KMS-11 (cell line): ENCODE measurements around the gene STAG1.

Source experiments
- H2AFZ ChIP-seq: fragments of 200-600 bp; sonication (generic); 2 replicates; pipeline ENCODE4 v1.6.1; 2016; ENCODE audit warnings: antibody characterized with exemption, mixed run types, low read depth
- H3K27ac ChIP-seq: fragments of 200-600 bp; sonication (generic); 2 replicates; pipeline ENCODE4 v1.6.1; 2016; ENCODE audit warnings: mild to moderate bottlenecking, mixed run types
- H3K27me3 ChIP-seq: fragments of 200-600 bp; sonication (generic); 2 replicates; pipeline ENCODE4 v1.6.1; 2017; ENCODE audit warnings: mild to moderate bottlenecking, low read depth, mixed run types, moderate library complexity; ENCODE audit not compliant: insufficient read depth
- H3K36me3 ChIP-seq: fragments of 200-600 bp; sonication (generic); 2 replicates; pipeline ENCODE4 v1.6.1; 2017; ENCODE audit warnings: mild to moderate bottlenecking, mixed run types; ENCODE audit not compliant: insufficient read depth
- H3K4me1 ChIP-seq: fragments of 200-600 bp; sonication (generic); 2 replicates; pipeline ENCODE4 v1.6.1; 2016; ENCODE audit warnings: mild to moderate bottlenecking, low read depth, mixed run types; ENCODE audit not compliant: poor library complexity, severe bottlenecking
- H3K4me2 ChIP-seq: fragments of 200-600 bp; sonication (generic); 2 replicates; pipeline ENCODE4 v1.7.0; 2016; ENCODE audit warnings: mild to moderate bottlenecking, mixed run types
- H3K4me3 ChIP-seq: fragments of 200-600 bp; sonication (generic); IDR thresholded peaks from 2 replicates; pipeline ENCODE4 v1.6.1; 2017; ENCODE audit warnings: low read depth, low read length, mixed read lengths; ENCODE audit not compliant: insufficient read depth
- H3K79me2 ChIP-seq: fragments of 200-600 bp; sonication (generic); 2 replicates; pipeline ENCODE4 v1.6.1; 2016; ENCODE audit warnings: low read depth, mixed run types; ENCODE audit not compliant: insufficient read depth
- H3K9ac ChIP-seq: fragments of 200-600 bp; sonication (generic); 2 replicates; pipeline ENCODE4 v1.6.1; 2016; ENCODE audit warnings: mild to moderate bottlenecking, mixed run types
- H4K20me1 ChIP-seq: fragments of 200-600 bp; sonication (generic); 2 replicates; pipeline ENCODE4 v1.6.1; 2016; ENCODE audit warnings: mild to moderate bottlenecking, mixed run types; ENCODE audit not compliant: insufficient read depth
- TF ChIP-seq, protein P1 (sequence below): fragments of 200-600 bp; sonication (generic); conservative IDR thresholded peaks from 2 replicates; pipeline ENCODE4 v1.6.1; 2017; ENCODE audit warnings: low read depth, mild to moderate bottlenecking, antibody characterized with exemption, low read length, moderate library complexity, mixed read lengths

The STAG1 gene

DNA sequence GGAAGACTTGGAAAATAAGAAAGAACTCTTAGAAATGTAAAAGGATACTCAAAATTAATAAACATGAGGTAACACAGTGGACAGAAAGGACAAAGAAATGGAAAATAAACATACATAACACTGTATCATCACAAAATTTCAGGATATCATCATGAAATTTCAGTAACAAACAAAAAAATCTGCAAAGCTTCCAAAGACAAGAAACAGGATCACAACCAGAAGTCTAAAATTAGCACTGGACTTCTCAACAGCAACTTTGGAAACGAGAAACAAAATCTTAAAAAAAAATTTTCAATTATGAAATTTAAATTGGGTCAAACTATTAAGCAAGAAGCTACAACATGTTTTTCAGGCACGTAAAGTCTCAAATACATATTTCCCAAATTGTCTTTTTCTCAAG is 238.8 kb downstream of the STAG1 start:
- Histone ChIP-seq H3K27me3 (no peaks in the 10 kb centered on the region), H3K27ac (no peak overlapping the region)
- TF ChIP-seq, protein P1, sequence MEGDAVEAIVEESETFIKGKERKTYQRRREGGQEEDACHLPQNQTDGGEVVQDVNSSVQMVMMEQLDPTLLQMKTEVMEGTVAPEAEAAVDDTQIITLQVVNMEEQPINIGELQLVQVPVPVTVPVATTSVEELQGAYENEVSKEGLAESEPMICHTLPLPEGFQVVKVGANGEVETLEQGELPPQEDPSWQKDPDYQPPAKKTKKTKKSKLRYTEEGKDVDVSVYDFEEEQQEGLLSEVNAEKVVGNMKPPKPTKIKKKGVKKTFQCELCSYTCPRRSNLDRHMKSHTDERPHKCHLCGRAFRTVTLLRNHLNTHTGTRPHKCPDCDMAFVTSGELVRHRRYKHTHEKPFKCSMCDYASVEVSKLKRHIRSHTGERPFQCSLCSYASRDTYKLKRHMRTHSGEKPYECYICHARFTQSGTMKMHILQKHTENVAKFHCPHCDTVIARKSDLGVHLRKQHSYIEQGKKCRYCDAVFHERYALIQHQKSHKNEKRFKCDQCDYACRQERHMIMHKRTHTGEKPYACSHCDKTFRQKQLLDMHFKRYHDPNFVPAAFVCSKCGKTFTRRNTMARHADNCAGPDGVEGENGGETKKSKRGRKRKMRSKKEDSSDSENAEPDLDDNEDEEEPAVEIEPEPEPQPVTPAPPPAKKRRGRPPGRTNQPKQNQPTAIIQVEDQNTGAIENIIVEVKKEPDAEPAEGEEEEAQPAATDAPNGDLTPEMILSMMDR, result no peak

DNA sequence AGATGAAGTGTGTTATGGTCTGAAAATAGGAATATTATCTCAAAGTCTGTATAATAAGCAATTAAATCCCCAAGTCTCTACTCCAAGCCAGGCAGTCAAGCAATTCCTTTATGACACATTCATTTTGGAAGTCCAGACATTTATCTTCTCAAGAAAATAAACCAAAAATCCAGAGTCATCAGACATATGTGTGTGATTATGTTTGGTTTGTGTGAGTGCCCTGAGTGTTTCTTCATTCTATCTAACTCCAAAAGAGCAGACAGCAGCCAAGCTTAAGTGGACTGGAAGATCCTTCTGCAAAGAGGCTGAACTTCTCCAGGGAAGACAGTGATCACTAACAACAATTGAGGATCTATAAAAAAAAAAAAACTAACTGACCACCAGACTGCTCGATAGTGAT is 239.8 kb downstream of the STAG1 start:
- no peaks in the 10 kb centered on the region for H3K36me3 ChIP-seq
- H3K27me3 ChIP-seq, result no peaks in the 10 kb centered on the region
- no peaks in the 10 kb centered on the region for H3K79me2 ChIP-seq
- no peak overlapping the region for H3K9ac ChIP-seq
- H3K4me1 ChIP-seq, result no peaks in the 10 kb centered on the region
- TF ChIP-seq, protein P1, result no peak
- no peak overlapping the region for H2AFZ ChIP-seq
- no peak overlapping the region for H3K4me2 ChIP-seq
- no peak overlapping the region for H3K4me3 ChIP-seq
- no peak overlapping the region for H3K27ac ChIP-seq
- no peaks in the 10 kb centered on the region for H4K20me1 ChIP-seq

More for the DNA sequence above, 238.8 kb downstream of the STAG1 start:
- Histone ChIP-seq H3K79me2 (no peaks in the 10 kb centered on the region), H3K36me3 (no peaks in the 10 kb centered on the region), H3K9ac (no peak overlapping the region), H4K20me1 (no peaks in the 10 kb centered on the region), H3K4me3 (no peak overlapping the region), H2AFZ (no peak overlapping the region), H3K4me2 (no peak overlapping the region), H3K4me1 (no peaks in the 10 kb centered on the region)

DNA sequence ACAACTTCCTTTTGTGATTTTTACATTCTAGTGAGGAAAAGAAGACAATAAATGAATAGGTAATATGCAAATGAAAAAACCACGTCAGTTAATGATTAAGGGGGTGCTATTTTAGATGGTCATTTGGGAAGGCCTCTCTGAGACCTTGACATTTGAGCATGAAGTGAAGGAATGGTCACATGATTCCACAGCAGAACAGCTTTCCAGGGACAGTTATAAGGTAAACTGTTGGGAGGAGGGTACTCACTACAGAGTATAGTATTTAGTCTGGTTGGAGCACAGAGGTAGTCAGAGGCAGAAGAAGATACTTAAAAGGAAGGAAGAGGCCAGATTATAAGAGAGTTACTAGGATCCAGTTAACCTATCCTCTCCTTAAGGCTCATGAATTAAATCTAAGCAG is 246.5 kb downstream of the STAG1 start:
- H3K9ac ChIP-seq, result no peak overlapping the region
- H3K4me3 ChIP-seq, result no peak overlapping the region
- H3K27ac ChIP-seq, result no peak overlapping the region
- no peaks in the 10 kb centered on the region for H3K4me1 ChIP-seq
- H3K79me2 ChIP-seq, result no peaks in the 10 kb centered on the region
- no peak overlapping the region for H2AFZ ChIP-seq
- no peaks in the 10 kb centered on the region for H3K27me3 ChIP-seq
- H3K4me2 ChIP-seq, result no peak overlapping the region
- TF ChIP-seq, protein P1, result no peak
- no peaks in the 10 kb centered on the region for H4K20me1 ChIP-seq
- no peaks in the 10 kb centered on the region for H3K36me3 ChIP-seq

DNA sequence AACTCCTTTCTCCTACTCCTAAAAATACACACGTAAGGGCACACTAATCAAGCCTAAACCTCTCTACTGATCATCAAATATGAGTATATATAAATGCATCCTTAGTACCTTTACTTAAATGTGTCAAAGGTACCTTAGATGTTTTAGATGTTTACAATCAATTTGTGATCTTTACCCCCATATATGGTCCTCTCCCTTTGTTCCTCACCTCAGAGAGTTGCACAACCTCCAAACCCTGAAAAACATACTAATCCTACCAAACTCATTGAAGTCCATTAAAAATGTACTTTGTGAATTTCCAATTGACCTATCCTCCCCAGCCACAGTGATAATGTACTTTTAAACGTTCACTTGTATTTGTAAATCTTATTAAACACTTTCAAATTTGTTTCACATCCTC is 249.1 kb downstream of the STAG1 start:
- Histone ChIP-seq H4K20me1 (no peaks in the 10 kb centered on the region), H3K9ac (no peak overlapping the region), H3K36me3 (no peaks in the 10 kb centered on the region), H3K27me3 (no peaks in the 10 kb centered on the region), H3K79me2 (no peaks in the 10 kb centered on the region), H3K4me3 (no peak overlapping the region), H3K4me1 (no peaks in the 10 kb centered on the region), H3K4me2 (no peak overlapping the region), H2AFZ (no peak overlapping the region), H3K27ac (no peak overlapping the region)
- TF ChIP-seq, protein P1, result no peak
